ENCODE measurements around the gene MAPKAP1.
"Not testable (repeated sequence)": the region's sequence is repeated elsewhere in the genome, so short reads cannot be mapped to it uniquely, and the experiment has no call there.

The MAPKAP1 gene

GRCh38 chr9:125566051-125566450, 141.0 kb downstream of the MAPKAP1 start:
- not testable (repeated sequence) for DNase-seq

GRCh38 chr9:125565126-125565525, 141.9 kb downstream of the MAPKAP1 start:
- no peak for DNase-seq

- no peak for DNase-seq
Measured at GRCh38 chr9:125564631-125565030, 142.4 kb downstream of the MAPKAP1 start.

- DNase-seq = no peak
Measured at GRCh38 chr9:125561509-125562148, 145.4 kb downstream of the MAPKAP1 start.

- DNase-seq = no peak
Measured at GRCh38 chr9:125559894-125560293, 147.1 kb downstream of the MAPKAP1 start.

- DNase-seq = no peak
Measured at GRCh38 chr9:125559194-125559593, 147.8 kb downstream of the MAPKAP1 start.

GRCh38 chr9:125558453-125559092, 148.4 kb downstream of the MAPKAP1 start:
- DNase-seq = peak in 42 of 56 donors; percentile 2 to 81 (median 30)

GRCh38 chr9:125556046-125556721, 150.8 kb downstream of the MAPKAP1 start:
- no peak for DNase-seq

- DNase-seq = no peak
Measured at GRCh38 chr9:125554726-125555125, 152.3 kb downstream of the MAPKAP1 start.

GRCh38 chr9:125551781-125552180, 155.2 kb downstream of the MAPKAP1 start:
- no peak for DNase-seq

GRCh38 chr9:125549891-125550885, 156.8 kb downstream of the MAPKAP1 start:
- DNase-seq = no peak

- DNase-seq = peak in 5 of 56 donors; percentile 6 to 21 (median 20)
Measured at GRCh38 chr9:125549465-125549871, 157.5 kb downstream of the MAPKAP1 start.

- DNase-seq = no peak
Measured at GRCh38 chr9:125549039-125549438, 158.0 kb downstream of the MAPKAP1 start.

- DNase-seq = no peak
Measured at GRCh38 chr9:125548141-125548540, 158.9 kb downstream of the MAPKAP1 start.

GRCh38 chr9:125547368-125547767, 159.6 kb downstream of the MAPKAP1 start:
- DNase-seq = no peak

- no peak for DNase-seq
Measured at GRCh38 chr9:125545845-125546244, 161.2 kb downstream of the MAPKAP1 start.

GRCh38 chr9:125544988-125545651, 161.9 kb downstream of the MAPKAP1 start:
- DNase-seq = peak in 2 of 56 donors; percentile 2 to 5

- no peak for DNase-seq
Measured at GRCh38 chr9:125544484-125544883, 162.5 kb downstream of the MAPKAP1 start.

- peak in 17 of 56 donors; percentile 3 to 71 (median 17) for DNase-seq
Measured at GRCh38 chr9:125541840-125542243, 165.2 kb downstream of the MAPKAP1 start.

GRCh38 chr9:125540497-125540896, 166.5 kb downstream of the MAPKAP1 start:
- DNase-seq = no peak

- DNase-seq = no peak
Measured at GRCh38 chr9:125538092-125538473, 168.9 kb downstream of the MAPKAP1 start.
